ENCODE measurements around the gene PARK7.

GRCh38 chr1:8013399-8013798 lies 51.9 kb downstream of the PARK7 start:
- TF ChIP-seq POLR2A (IDR thresholded peaks at IDR 0.05) (no peak), CTCF (IDR thresholded peaks at IDR 0.05 in 4 of 5, conservative IDR thresholded peaks at IDR 0.05 in 1 of 5) (no peak)

Measured in gastrocnemius medialis (tissue), 4 donors.